ENCODE measurements around the gene UNC93A.
"Not testable (repeated sequence)": the region's sequence is repeated elsewhere in the genome, so short reads cannot be mapped to it uniquely, and the experiment has no call there.

The UNC93A gene

GRCh38 chr6:167317172-167317571, 26.1 kb downstream of the UNC93A start:
- no peak for DNase-seq

- not testable (repeated sequence) for DNase-seq
Measured at GRCh38 chr6:167318354-167318753, 27.2 kb downstream of the UNC93A start.

GRCh38 chr6:167318856-167319255, 27.7 kb downstream of the UNC93A start:
- not testable (repeated sequence) for DNase-seq

GRCh38 chr6:167319856-167320753, 29.0 kb downstream of the UNC93A start:
- not testable (repeated sequence) for DNase-seq

- DNase-seq = not testable (repeated sequence)
Measured at GRCh38 chr6:167320754-167321056, 29.6 kb downstream of the UNC93A start.

GRCh38 chr6:167321185-167321584, 30.1 kb downstream of the UNC93A start:
- not testable (repeated sequence) for DNase-seq

- no peak for DNase-seq
Measured at GRCh38 chr6:167323111-167323510, 32.0 kb downstream of the UNC93A start.

- no peak for DNase-seq
Measured at GRCh38 chr6:167324111-167324510, 33.0 kb downstream of the UNC93A start.

GRCh38 chr6:167325766-167326165, 34.7 kb downstream of the UNC93A start:
- no peak for DNase-seq

- DNase-seq = no peak
Measured at GRCh38 chr6:167327391-167327790, 36.3 kb downstream of the UNC93A start.

- no peak for DNase-seq
Measured at GRCh38 chr6:167328086-167328485, 37.0 kb downstream of the UNC93A start.

GRCh38 chr6:167329014-167329413, 37.9 kb downstream of the UNC93A start:
- DNase-seq = no peak

- DNase-seq = no peak
Measured at GRCh38 chr6:167330750-167331149, 39.6 kb downstream of the UNC93A start.

- DNase-seq = no peak
Measured at GRCh38 chr6:167331565-167331964, 40.5 kb downstream of the UNC93A start.

- DNase-seq = no peak
Measured at GRCh38 chr6:167336844-167337630, 45.9 kb downstream of the UNC93A start.

GRCh38 chr6:167337675-167338449, 46.7 kb downstream of the UNC93A start:
- DNase-seq = no peak

- DNase-seq = no peak
Measured at GRCh38 chr6:167338541-167339117, 47.5 kb downstream of the UNC93A start.

GRCh38 chr6:167341038-167341583, 50.0 kb downstream of the UNC93A start:
- no peak for DNase-seq

- DNase-seq = no peak
Measured at GRCh38 chr6:167341665-167342655, 50.8 kb downstream of the UNC93A start.

- DNase-seq = no peak
Measured at GRCh38 chr6:167342879-167343610, 51.9 kb downstream of the UNC93A start.

GRCh38 chr6:167345348-167345747, 54.2 kb downstream of the UNC93A start:
- no peak for DNase-seq
